ENCODE results near the gene TLE2. TPM values are rescaled to one million over a fixed set of nuclear protein-coding genes. Genes with fewer than 3 reads are reported as not detected.
A peak's percentile ranks its signal among the peaks of the same experiment; 100 is the strongest.

TLE2 gene
- total and polyA plus RNA-seq, 9 of the 15 experiments (the other 6 are each of a cell fraction or from before 2014, with no cell fraction given): 0.35 to 13.1 (median 6.2) TPM

DNA sequence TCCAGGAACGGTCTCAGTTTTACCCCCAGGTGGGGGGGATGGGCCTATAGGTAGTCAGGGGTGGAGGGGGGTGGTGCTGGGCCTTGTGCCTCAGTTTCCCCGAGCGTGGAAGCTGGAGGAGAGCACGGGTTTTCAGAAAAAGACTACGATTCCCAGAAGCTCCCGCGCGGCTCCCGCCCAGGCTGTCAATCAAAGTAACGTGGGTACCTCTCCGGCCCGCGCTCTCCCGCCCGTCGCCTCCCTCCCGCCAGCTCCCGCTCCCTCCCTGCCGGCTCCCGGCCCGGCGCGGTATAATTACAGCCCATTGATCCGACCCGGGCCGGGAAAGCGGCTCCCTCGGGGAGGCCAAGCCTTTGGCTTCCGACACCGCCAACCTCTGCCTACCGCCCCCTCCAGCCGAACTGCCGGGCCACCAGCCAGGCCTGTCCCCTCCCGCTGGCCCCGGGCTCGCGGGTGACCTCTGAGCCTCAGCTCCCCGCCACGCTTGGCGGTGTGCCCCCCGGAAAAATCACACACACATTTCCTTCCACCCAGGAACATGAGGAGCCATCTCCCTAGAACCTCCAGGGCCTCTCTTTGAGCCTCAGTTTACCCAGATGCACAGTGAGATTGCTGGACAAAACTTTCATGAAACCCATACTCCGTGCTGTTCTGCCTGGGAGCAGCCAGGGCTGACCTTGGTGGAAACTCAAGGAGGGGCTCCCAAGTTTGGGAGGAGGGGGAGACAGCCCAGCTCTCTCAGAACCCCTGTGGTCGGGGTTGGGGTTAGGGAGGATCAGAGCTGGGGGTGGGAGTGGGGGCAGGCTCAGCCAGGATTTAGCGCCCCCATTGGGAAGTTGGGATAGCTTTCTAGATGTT, 7.3 kb upstream of the TLE2 start (continued):
- TF ChIP-seq, protein P1, sequence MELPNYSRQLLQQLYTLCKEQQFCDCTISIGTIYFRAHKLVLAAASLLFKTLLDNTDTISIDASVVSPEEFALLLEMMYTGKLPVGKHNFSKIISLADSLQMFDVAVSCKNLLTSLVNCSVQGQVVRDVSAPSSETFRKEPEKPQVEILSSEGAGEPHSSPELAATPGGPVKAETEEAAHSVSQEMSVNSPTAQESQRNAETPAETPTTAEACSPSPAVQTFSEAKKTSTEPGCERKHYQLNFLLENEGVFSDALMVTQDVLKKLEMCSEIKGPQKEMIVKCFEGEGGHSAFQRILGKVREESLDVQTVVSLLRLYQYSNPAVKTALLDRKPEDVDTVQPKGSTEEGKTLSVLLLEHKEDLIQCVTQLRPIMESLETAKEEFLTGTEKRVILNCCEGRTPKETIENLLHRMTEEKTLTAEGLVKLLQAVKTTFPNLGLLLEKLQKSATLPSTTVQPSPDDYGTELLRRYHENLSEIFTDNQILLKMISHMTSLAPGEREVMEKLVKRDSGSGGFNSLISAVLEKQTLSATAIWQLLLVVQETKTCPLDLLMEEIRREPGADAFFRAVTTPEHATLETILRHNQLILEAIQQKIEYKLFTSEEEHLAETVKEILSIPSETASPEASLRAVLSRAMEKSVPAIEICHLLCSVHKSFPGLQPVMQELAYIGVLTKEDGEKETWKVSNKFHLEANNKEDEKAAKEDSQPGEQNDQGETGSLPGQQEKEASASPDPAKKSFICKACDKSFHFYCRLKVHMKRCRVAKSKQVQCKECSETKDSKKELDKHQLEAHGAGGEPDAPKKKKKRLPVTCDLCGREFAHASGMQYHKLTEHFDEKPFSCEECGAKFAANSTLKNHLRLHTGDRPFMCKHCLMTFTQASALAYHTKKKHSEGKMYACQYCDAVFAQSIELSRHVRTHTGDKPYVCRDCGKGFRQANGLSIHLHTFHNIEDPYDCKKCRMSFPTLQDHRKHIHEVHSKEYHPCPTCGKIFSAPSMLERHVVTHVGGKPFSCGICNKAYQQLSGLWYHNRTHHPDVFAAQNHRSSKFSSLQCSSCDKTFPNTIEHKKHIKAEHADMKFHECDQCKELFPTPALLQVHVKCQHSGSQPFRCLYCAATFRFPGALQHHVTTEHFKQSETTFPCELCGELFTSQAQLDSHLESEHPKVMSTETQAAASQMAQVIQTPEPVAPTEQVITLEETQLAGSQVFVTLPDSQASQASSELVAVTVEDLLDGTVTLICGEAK (IDR thresholded peaks at IDR 0.05): peak; percentile 19; the same call in 1 of the 2 replicates
- TF ChIP-seq, protein P1 (CRISPR knock-in tag; IDR thresholded peaks at IDR 0.05): no peak
- TF ChIP-seq POLR2B (IDR thresholded peaks at IDR 0.05; ENCODE audit: low read depth, partially characterized antibody) (peak; percentile 56), YBX1 (IDR thresholded peaks at IDR 0.05) (no peak), MTA1 (IDR thresholded peaks at IDR 0.05; ENCODE audit: borderline replicate concordance) (0 out of 2 replicates have a peak, but pooled peaks have one; percentile 52), XRCC5 (IDR thresholded peaks at IDR 0.05; ENCODE audit: low read depth, low read length) (peak; percentile 31; the same call in 1 of the 2 replicates), RBM39 (optimal IDR thresholded peaks at IDR 0.05; ENCODE audit: low read depth, low read length) (no peak), SOX6 (IDR thresholded peaks at IDR 0.05) (no peak)
- TF ChIP-seq, protein P2, sequence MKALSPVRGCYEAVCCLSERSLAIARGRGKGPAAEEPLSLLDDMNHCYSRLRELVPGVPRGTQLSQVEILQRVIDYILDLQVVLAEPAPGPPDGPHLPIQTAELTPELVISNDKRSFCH (CRISPR knock-in tag; IDR thresholded peaks at IDR 0.05): no peak
- TF ChIP-seq, protein P2 (tag; IDR thresholded peaks at IDR 0.05): 0 out of 2 replicates have a peak, but pooled peaks have one; percentile 3
- TF ChIP-seq, protein P3, sequence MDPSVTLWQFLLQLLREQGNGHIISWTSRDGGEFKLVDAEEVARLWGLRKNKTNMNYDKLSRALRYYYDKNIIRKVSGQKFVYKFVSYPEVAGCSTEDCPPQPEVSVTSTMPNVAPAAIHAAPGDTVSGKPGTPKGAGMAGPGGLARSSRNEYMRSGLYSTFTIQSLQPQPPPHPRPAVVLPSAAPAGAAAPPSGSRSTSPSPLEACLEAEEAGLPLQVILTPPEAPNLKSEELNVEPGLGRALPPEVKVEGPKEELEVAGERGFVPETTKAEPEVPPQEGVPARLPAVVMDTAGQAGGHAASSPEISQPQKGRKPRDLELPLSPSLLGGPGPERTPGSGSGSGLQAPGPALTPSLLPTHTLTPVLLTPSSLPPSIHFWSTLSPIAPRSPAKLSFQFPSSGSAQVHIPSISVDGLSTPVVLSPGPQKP (CRISPR knock-in tag; IDR thresholded peaks at IDR 0.05): no peak
- TF ChIP-seq, protein P4, sequence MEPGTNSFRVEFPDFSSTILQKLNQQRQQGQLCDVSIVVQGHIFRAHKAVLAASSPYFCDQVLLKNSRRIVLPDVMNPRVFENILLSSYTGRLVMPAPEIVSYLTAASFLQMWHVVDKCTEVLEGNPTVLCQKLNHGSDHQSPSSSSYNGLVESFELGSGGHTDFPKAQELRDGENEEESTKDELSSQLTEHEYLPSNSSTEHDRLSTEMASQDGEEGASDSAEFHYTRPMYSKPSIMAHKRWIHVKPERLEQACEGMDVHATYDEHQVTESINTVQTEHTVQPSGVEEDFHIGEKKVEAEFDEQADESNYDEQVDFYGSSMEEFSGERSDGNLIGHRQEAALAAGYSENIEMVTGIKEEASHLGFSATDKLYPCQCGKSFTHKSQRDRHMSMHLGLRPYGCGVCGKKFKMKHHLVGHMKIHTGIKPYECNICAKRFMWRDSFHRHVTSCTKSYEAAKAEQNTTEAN (CRISPR knock-in tag; IDR thresholded peaks at IDR 0.05): no peak
- TF ChIP-seq, protein P5, sequence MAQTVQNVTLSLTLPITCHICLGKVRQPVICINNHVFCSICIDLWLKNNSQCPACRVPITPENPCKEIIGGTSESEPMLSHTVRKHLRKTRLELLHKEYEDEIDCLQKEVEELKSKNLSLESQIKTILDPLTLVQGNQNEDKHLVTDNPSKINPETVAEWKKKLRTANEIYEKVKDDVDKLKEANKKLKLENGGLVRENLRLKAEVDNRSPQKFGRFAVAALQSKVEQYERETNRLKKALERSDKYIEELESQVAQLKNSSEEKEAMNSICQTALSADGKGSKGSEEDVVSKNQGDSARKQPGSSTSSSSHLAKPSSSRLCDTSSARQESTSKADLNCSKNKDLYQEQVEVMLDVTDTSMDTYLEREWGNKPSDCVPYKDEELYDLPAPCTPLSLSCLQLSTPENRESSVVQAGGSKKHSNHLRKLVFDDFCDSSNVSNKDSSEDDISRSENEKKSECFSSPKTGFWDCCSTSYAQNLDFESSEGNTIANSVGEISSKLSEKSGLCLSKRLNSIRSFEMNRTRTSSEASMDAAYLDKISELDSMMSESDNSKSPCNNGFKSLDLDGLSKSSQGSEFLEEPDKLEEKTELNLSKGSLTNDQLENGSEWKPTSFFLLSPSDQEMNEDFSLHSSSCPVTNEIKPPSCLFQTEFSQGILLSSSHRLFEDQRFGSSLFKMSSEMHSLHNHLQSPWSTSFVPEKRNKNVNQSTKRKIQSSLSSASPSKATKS (CRISPR knock-in tag; IDR thresholded peaks at IDR 0.05): no peak
